Stimulated activated naive B cell treated with anti-CD40 and anti-IgM and Interleukin-4, amounts not matched to agents 10 μg/mL and 1 μg/mL and 100 μg/mL, for 72 hours (primary cell): ENCODE data around the gene SRPK2.
A peak's percentile ranks its signal among the peaks of the same experiment; 100 is the strongest.

Experiments
- ATAC-seq, 2 donors: fragments of 150-1000 bp; cut with Tn5 transposase; replicated peaks; 2 replicates each; pipeline ENCODE4 v1.10.0; 2021; ENCODE audit warnings: moderate library complexity in 1 of 2
- DNase-seq: peaks from one replicate; pipeline ENCODE4 v3.0.0; 2021
- H3K27ac Mint-ChIP-seq: one replicate; pipeline ENCODE4 v1.8.0; 2022; ENCODE audit warnings: mild to moderate bottlenecking, mixed read lengths
- H3K27me3 Mint-ChIP-seq, 2 donors: one replicate each; pipeline ENCODE4 v1.8.0; 2022; ENCODE audit warnings: mixed read lengths in 2 of 2
- H3K36me3 Mint-ChIP-seq, 2 donors: one replicate each; pipeline ENCODE4 v1.8.0; 2022; ENCODE audit warnings: mixed read lengths in 2 of 2, mild to moderate bottlenecking in 1 of 2
- H3K4me1 Mint-ChIP-seq, 2 donors: one replicate each; pipeline ENCODE4 v1.8.0; 2022; ENCODE audit warnings: mixed read lengths in 2 of 2, mild to moderate bottlenecking in 1 of 2
- H3K4me3 Mint-ChIP-seq, 2 donors: one replicate each; pipeline ENCODE4 v1.8.0; 2022; ENCODE audit warnings: mild to moderate bottlenecking in 2 of 2, mixed read lengths in 2 of 2, moderate library complexity in 1 of 2
- H3K9me3 Mint-ChIP-seq, 2 donors: one replicate each; pipeline ENCODE4 v1.8.0; 2022; ENCODE audit warnings: mixed read lengths in 2 of 2, mild to moderate bottlenecking in 1 of 2

The SRPK2 gene

DNA sequence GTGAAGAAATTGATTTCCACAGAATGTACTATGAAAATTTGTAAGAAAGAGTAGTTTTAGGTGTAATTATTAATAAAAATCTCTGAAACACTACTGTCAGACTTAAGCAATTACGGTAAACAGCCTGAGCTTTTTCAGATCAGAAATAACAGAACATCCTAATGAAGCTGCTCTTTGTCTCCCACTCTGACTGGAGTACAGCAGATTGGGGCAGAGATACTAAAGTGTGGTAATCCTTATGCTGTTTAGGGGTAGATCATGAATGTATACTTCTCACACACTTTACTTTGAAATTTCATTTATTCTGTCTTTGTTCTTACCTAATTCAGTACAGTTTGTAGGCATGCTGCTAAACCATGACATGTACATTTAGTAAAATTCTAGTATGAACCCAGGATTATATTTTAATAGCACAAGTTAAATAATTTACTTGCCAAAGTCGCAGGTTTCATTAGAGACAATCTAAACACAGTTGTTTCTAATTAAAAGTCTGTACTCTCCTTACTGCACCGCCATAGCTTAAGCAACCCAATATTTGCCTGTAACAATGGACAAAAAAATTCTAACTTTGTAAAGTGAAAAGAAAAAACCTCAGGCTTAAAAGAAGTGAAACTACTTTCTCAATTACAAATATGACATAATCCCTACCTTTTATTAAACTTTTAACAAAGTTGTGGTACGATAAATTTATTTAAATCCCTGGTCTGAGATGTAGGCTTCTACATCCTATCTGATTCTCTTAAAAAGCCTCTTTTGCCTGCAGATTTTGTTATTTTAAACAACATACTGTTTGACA is 286.0 kb downstream of the SRPK2 start:
- DNase-seq (no peak), ATAC-seq (no peak)
- H3K36me3 Mint-ChIP-seq: peaks cover 19 to 37% of the 10 kb centered on the region in 2 donors
- H3K27ac Mint-ChIP-seq: peak overlapping the region; percentile 31
- H3K4me1 Mint-ChIP-seq: peaks cover 6 to 14% of the 10 kb centered on the region in 2 donors
- no peaks in the 10 kb centered on the region for H3K27me3 Mint-ChIP-seq
- H3K9me3 Mint-ChIP-seq: no peaks in the 10 kb centered on the region
- H3K4me3 Mint-ChIP-seq: no peak overlapping the region

DNA sequence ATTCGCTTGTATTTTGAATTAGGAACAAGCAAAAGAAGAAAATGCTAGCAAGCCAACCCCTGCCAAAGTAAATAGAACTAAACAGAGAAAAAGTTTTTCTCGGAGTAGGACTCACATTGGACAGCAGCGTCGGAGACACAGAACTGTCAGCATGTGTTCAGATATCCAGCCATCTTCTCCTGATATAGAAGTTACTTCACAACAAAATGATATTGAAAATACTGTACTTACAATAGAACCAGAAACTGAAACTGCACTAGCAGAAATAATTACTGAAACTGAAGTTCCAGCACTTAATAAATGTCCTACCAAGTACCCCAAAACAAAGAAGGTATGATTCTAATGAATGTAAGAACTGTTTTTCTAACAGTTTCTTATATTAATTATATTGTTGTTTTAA is 286.9 kb downstream of the SRPK2 start:
- Mint-ChIP-seq H3K27ac (no peak overlapping the region), H3K27me3 (no peaks in the 10 kb centered on the region), H3K36me3 (peaks cover 19 to 44% of the 10 kb centered on the region in 2 donors), H3K4me1 (peaks cover 8 to 14% of the 10 kb centered on the region in 2 donors), H3K9me3 (no peaks in the 10 kb centered on the region), H3K4me3 (no peak overlapping the region)
- DNase-seq (no peak), ATAC-seq (no peak)

DNA sequence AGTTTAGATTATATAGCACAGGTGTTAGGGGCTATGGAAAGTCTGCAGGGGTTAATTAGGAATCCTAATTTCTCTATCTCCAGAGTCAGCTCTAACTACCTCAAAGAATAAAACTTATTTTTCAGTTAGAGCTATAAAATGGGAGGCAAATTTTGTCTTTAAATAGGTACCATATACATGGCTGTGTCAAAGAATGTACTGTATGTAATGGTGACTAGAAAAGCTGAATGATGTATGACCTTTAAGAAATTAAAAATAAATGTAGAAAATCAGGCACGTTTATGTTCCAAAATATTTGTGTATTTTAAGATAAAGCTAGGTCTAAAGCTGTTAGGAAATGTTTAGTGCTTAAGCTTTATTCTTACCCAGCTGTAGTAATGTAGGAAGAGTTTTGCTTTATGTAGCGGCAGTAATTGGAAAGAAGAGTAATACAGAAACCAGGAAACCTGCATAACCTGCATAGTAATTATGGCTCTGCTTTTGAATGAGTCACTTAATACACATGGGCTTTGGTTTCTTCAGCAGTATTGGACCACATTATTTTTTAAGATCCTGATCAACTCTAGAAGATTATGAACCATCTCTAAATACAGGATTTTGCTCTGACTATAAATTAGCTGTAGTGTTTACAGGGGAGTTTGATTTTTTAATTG is 289.7 kb downstream of the SRPK2 start:
- DNase-seq (no peak), ATAC-seq (peak; percentile 93 to 96)
- Mint-ChIP-seq H3K36me3 (peaks cover 16 to 52% of the 10 kb centered on the region in 2 donors), H3K27ac (peak overlapping the region; percentile 84), H3K27me3 (no peaks in the 10 kb centered on the region), H3K4me1 (peaks cover 10 to 14% of the 10 kb centered on the region in 2 donors), H3K4me3 (no peak overlapping the region), H3K9me3 (no peaks in the 10 kb centered on the region)

DNA sequence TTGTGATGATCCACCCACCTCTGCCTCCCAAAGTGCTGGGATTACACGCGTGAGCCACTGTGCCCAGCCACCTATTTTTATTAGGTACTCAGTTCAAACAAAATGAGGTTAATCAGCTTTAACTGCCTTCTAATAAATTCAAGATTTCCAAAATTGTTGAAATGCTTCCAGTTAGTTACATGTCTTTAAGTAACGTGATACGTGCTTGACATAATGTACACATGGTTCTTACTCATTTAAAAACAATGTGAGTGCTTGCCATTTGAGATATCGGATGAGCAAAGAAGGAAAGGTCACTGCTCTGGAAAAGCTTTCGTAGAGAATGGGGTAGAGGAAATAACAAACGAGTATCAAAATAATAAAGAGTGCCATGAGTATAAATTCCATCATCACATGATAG is 291.1 kb downstream of the SRPK2 start:
- Mint-ChIP-seq H3K9me3 (no peaks in the 10 kb centered on the region), H3K36me3 (peaks cover 16 to 50% of the 10 kb centered on the region in 2 donors), H3K4me3 (no peak overlapping the region), H3K4me1 (peaks cover 10 to 14% of the 10 kb centered on the region in 2 donors), H3K27ac (peak overlapping the region; percentile 39), H3K27me3 (no peaks in the 10 kb centered on the region)
- no peak for DNase-seq
- ATAC-seq: no peak

DNA sequence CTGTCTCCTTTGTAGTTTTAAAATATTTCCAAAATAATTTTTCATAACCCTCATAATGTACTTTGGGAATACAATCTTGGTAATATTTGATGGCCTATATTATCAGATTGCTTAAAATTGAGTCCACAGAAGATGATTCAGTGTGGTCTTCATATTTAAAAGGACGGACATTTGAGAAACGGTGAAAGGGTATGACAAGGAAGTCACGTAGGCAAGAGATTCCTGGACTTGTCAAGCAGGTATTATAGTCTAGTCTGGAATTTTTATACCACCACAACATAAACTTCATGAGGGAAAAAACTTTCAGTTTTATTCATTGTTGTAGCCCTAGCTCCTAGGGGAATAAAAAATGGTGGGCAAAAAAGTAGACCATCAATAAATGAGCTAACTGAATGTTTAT is 292.4 kb downstream of the SRPK2 start:
- ATAC-seq (no peak), DNase-seq (no peak)
- Mint-ChIP-seq H3K4me1 (peaks cover 10 to 14% of the 10 kb centered on the region in 2 donors), H3K27me3 (no peaks in the 10 kb centered on the region), H3K9me3 (no peaks in the 10 kb centered on the region), H3K4me3 (no peak overlapping the region), H3K36me3 (peaks cover 16 to 58% of the 10 kb centered on the region in 2 donors), H3K27ac (no peak overlapping the region)

DNA sequence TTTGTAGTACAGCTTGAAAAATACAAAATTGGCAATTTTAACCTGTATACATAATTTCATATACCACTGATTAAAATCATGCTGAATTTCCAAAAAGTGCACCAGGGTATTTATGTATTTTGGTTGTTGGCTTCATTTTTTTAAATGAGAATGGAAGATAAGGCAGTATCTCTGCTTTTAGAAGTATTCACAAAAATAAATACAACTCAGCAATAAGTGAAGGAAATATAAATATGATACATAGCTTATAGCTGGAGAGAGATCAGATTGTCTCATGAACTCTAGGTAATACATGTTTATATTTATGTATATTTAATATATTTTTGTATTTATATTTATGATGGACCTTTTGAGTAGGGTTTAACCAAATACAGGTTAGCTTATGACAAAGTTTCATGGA is 293.8 kb downstream of the SRPK2 start:
- H3K27ac Mint-ChIP-seq: no peak overlapping the region
- DNase-seq (no peak), ATAC-seq (no peak)
- peaks cover 14 to 50% of the 10 kb centered on the region in 2 donors for H3K36me3 Mint-ChIP-seq
- no peak overlapping the region for H3K4me3 Mint-ChIP-seq
- H3K27me3 Mint-ChIP-seq: no peaks in the 10 kb centered on the region
- H3K4me1 Mint-ChIP-seq: peaks cover 8 to 14% of the 10 kb centered on the region in 2 donors
- H3K9me3 Mint-ChIP-seq: no peaks in the 10 kb centered on the region

DNA sequence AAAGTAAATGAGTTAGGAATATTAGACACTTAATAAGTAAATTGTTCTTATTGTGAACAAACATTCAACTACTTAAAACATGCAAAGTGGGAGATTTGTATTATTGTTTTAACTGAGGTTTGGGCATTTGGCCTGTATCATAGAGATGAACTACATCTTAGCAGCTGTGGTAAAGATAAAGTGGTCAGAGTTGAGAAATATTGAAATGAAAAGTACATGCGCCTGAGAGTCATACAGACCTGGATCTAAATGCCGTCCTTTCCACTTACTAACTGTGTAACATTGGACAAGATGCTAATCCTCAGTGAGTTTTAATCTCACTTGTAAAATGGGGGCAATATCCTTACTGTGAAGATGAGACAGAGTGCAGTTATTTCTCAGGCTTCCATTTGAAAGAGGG is 300.3 kb downstream of the SRPK2 start:
- Mint-ChIP-seq H3K9me3 (no peaks in the 10 kb centered on the region), H3K4me3 (no peak overlapping the region), H3K36me3 (peaks cover 10 to 44% of the 10 kb centered on the region in 2 donors), H3K4me1 (peaks cover 0 to 4% of the 10 kb centered on the region in 2 donors), H3K27me3 (no peaks in the 10 kb centered on the region), H3K27ac (no peak overlapping the region)
- DNase-seq (no peak), ATAC-seq (no peak)

DNA sequence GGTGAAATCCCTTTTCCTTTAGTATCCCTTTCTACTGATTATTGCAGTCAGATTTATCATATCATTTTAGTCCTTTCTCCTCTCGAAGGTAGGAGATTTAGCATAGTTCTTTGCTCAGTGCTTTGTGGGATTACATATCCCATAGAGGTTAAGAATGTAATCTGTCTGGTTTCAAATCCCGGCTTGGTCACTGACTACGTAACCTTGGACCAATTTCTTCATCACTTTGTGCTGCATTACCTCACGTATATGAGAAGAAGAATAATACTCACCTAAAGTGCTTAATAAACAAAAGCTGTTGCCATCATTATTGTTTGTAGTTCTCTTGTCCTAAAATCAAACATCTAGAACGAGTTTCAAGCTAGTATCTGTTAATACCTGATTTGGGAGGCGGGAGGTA is 300.7 kb downstream of the SRPK2 start:
- no peak for ATAC-seq
- Mint-ChIP-seq H3K27me3 (no peaks in the 10 kb centered on the region), H3K9me3 (no peaks in the 10 kb centered on the region), H3K27ac (peak overlapping the region; percentile 63), H3K4me1 (peaks cover 0 to 6% of the 10 kb centered on the region in 2 donors), H3K36me3 (peaks cover 13 to 46% of the 10 kb centered on the region in 2 donors), H3K4me3 (no peak overlapping the region)
- no peak for DNase-seq

DNA sequence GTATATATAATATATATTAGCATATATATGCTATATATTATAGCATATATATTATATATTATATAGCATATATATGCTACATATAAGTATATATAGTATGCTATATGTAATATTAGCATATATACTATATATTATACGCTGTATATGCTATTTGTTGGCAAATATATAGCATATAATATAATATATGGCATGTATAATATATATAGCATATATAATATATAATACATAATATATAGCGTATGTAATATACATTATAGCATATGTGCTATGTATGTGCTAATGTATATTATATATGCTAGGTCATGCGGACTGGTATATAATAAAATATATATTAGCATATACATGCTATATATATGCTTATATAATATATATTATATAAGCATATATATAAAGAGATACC is 301.9 kb downstream of the SRPK2 start:
- no peak for ATAC-seq
- H3K36me3 Mint-ChIP-seq: peaks cover 20 to 44% of the 10 kb centered on the region in 2 donors
- no peak overlapping the region for H3K4me3 Mint-ChIP-seq
- DNase-seq: no peak
- H3K27me3 Mint-ChIP-seq: no peaks in the 10 kb centered on the region
- H3K27ac Mint-ChIP-seq: no peak overlapping the region
- H3K9me3 Mint-ChIP-seq: no peaks in the 10 kb centered on the region
- H3K4me1 Mint-ChIP-seq: peaks cover 5 to 9% of the 10 kb centered on the region in 2 donors

DNA sequence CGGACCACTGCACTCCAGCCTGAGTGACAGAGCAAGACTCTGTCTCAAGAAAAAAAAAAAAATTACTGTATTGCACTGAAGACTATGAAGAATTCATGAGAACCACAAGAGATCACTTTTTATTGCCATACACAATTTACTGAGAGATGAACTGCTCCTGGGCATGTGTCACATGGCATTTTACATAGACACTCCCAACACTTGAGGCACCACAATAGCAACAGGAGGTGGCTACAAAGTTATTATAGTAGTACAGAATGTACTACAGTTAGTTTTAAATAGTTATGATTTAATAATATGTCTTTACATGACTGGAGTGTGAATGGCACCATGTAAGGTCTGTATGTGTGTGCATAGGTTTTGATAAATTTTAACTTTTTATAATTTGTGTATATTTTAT is 304.1 kb downstream of the SRPK2 start:
- no peaks in the 10 kb centered on the region for H3K27me3 Mint-ChIP-seq
- peaks cover 22 to 38% of the 10 kb centered on the region in 2 donors for H3K36me3 Mint-ChIP-seq
- ATAC-seq (no peak), DNase-seq (no peak)
- H3K4me1 Mint-ChIP-seq: peaks cover 5 to 9% of the 10 kb centered on the region in 2 donors
- no peaks in the 10 kb centered on the region for H3K9me3 Mint-ChIP-seq
- H3K4me3 Mint-ChIP-seq: no peak overlapping the region
- no peak overlapping the region for H3K27ac Mint-ChIP-seq

DNA sequence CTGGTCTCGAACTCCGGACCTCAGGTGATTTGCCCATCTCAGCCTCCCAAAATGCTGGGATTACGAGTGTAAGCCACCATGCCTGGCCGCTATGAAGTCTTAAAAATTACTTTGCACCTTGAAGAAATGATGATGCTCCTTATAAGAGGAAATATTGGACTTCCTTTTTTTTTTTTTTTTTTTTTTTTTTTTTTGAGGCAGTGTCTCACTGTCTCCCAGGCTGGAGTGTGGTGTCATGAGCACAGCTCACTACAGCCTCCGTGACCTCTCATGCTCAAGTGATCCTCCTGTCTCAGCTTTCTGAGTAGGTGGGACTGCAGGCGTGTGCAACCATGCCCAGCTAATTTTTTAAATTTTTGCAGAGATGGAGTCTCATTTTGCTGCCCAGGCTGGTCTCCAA is 309.4 kb downstream of the SRPK2 start:
- Mint-ChIP-seq H3K9me3 (no peaks in the 10 kb centered on the region), H3K4me1 (peaks cover 5 to 7% of the 10 kb centered on the region in 2 donors)

DNA sequence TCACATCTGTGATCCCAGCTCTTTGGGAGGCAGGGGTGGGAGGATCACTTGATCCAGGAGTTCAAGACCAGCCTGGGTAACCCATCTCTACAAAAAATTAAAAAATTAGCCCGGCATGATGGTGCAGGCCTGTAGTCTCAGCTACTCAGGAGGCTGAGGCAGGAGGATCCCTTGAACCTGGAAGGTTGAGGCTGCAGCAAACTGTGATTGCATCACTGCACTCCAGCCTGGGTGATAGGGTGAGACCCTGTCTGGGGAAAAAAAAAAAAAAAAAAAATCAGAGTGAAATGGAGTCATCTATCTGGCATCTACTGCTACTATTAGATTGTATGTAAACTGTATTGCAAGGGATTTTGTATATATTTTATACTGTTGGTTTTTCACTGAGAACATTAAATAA is 315.6 kb downstream of the SRPK2 start:
- H3K4me3 Mint-ChIP-seq: no peak overlapping the region
- H3K36me3 Mint-ChIP-seq: peaks cover 32 to 49% of the 10 kb centered on the region in 2 donors
- no peaks in the 10 kb centered on the region for H3K27me3 Mint-ChIP-seq
- DNase-seq (no peak), ATAC-seq (no peak)
- peak overlapping the region; percentile 62 for H3K27ac Mint-ChIP-seq
- peaks cover 2 to 5% of the 10 kb centered on the region in 2 donors for H3K4me1 Mint-ChIP-seq
- H3K9me3 Mint-ChIP-seq: no peaks in the 10 kb centered on the region

More for the DNA sequence above, 309.4 kb downstream of the SRPK2 start:
- DNase-seq: no peak
- H3K27me3 Mint-ChIP-seq: no peaks in the 10 kb centered on the region
- H3K27ac Mint-ChIP-seq: no peak overlapping the region
- peaks cover 28 to 43% of the 10 kb centered on the region in 2 donors for H3K36me3 Mint-ChIP-seq
- no peak overlapping the region for H3K4me3 Mint-ChIP-seq
- no peak for ATAC-seq

DNA sequence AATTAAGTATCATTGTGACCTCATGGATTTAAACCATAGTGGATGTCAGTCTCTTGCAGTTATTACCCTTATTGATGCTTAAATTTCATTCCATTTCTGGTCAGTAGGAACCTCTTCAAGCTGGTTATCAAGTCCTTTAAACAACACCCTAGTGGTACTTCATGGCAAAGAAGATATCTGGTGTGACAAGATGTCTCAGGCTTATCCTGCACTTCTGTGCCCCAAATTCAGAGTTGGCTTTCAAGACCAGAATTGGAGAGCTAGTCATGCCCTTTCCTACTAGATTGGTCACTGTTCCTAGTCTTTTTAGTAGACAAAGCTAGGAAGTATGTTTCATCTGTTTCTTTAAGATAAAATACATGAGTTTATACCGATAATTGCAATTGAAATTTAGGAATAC is 319.8 kb downstream of the SRPK2 start:
- Mint-ChIP-seq H3K9me3 (no peaks in the 10 kb centered on the region), H3K4me1 (peaks cover 5 to 11% of the 10 kb centered on the region in 2 donors), H3K27me3 (no peaks in the 10 kb centered on the region), H3K4me3 (no peak overlapping the region), H3K36me3 (peaks cover 28 to 39% of the 10 kb centered on the region in 2 donors), H3K27ac (no peak overlapping the region)
- DNase-seq (no peak), ATAC-seq (no peak)

DNA sequence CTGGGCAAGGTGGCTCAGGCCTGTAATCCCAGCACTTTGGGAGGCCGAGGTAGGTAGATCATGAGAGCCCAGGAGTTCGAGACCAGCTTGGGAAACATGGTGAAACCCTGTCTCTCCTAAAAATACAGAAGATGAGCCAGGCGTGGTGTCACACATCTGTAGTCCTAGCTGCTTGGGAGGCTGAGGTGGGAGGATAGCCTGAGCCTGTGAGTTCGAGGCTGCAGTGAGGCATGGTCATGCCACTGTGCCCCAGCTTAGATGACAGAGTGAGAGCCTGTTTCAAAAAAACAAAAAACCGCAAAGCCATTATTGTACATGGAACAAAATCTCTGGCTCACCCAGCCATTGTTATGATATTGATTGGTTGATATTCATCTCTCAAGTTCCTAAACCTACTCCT is 321.0 kb downstream of the SRPK2 start:
- Mint-ChIP-seq H3K27me3 (no peaks in the 10 kb centered on the region), H3K4me1 (peaks cover 6 to 11% of the 10 kb centered on the region in 2 donors), H3K4me3 (no peak overlapping the region), H3K27ac (no peak overlapping the region), H3K9me3 (no peaks in the 10 kb centered on the region), H3K36me3 (peaks cover 32 to 48% of the 10 kb centered on the region in 2 donors)
- no peak for ATAC-seq
- DNase-seq: no peak
